ENCODE results near the gene NPHP4.

The NPHP4 gene

GRCh38 chr1:5892329-5892728 is 99.9 kb downstream of the NPHP4 start:
- DNase-seq (ENCODE audit: low read depth in 2 of 2), result no peak

DNA sequence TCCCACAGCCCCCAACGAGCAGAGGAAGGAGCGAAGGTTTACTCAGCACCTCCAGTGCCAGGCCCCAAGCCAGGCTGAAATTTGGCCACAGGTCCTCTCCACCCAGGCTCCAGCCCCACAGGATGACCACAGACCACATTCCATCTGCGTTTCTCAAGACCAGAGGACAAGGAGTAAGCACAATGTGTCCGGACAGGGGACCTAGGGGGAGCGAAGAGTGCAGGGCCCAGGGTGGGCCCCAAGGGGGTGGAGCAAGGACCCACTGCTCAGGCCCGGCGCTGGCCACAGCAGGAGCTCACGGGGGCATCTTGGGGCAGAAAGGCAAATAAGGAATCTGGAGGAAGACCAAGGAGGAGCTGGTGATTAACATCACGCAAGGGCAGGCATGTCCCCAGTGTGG is 100.5 kb downstream of the NPHP4 start:
- DNase-seq (ENCODE audit: low read depth in 2 of 2), result no peak

DNA sequence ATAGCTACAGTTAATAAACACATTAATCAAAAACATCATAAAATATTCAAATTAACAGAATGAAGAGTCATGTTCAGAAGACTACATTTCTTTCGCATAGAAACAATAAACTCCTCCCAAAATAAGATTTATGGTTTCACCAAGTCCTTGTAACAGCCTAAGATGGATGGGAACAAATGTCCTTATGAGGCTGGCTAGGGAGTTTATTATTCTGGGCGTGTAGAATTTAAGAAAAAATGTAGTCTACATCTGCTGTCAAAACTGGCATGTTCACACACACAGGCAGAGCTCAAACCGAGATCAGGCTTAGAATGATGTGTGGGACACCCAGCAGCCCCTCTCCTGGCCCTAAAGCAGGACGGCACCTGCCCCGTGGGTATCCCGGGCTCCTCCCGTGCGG is 101.1 kb downstream of the NPHP4 start:
- DNase-seq (ENCODE audit: low read depth in 2 of 2), result no peak

DNA sequence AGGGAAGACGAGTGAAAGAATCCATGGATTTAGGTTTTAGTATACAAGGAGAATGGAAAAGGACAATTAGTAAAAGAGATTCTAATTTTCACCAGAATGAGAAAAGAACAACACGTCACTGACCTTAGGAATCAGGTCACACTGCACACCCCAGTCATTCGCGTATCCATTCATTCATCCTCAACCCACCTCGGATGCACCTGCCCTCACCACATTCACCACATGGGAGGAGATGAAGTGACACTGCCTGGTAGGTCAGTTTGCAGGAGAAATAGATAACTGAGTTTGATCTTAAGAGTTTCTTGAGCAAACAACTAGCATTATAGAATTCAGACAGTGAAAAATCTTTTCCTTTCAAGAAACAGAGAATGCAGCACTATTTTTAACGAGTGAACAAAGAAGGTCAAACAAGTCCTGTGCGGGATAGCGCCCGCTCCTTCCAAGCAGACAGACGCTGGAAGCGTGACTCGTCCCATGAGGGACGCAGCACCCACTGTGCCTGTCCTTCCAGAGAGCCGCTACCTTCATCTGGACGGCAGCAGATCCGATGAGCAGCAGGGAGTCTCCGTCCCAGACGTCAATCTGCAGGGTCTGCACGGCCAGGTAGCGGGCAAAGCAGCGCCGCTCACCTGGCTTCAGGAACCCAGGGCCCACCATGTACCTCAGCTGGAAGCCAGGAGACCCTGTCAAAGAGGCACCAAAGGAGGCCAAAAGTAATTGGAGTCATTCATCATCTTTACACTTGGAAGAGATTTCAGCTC is 101.7 kb downstream of the NPHP4 start:
- no peak for DNase-seq (ENCODE audit: low read depth in 2 of 2)

GRCh38 chr1:5889901-5890300 is 102.3 kb downstream of the NPHP4 start:
- no peak for DNase-seq (ENCODE audit: low read depth in 2 of 2)

DNA sequence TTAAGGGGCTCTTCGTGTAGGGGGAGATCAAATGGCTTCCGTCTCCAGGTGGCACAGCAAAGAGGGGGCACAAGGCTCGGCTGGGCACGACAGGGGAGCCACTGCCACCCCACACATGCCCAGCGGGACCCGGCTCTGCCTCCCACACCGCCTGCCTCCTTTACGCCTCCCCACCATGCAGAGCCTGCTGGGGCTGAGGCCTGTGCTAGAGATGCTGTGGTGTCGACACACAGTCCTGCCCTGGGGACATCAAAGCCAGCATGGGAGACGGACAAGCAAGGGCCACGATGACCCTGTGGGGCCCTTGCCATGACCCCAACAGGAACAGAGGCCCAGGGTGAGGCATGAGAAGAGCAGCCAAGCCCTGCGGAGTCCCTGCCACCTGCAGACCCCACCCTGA is 102.8 kb downstream of the NPHP4 start:
- DNase-seq (ENCODE audit: low read depth in 2 of 2), result no peak

GRCh38 chr1:5888606-5889211 is 103.5 kb downstream of the NPHP4 start:
- no peak for DNase-seq (ENCODE audit: low read depth in 2 of 2)

DNA sequence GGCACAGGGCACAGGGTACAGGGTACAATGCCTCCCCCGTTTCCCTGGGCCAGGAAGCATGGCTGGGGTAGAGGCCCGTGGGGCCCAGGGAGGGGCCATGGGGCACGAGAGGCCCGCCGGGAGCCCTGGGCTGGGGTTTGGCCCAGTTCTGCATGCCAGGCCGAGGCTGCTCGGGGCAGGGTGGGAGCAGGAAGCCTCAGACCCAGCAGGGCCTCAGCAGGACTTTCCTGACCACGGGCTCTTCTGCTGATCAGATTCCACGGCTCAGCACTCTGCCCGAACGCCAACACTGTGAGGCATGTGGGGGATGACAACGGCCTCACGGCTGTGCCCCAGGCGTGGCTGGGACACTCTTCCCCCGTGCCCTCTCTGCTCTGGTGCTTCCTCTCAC is 104.3 kb downstream of the NPHP4 start:
- no peak for DNase-seq (ENCODE audit: low read depth in 2 of 2)

DNA sequence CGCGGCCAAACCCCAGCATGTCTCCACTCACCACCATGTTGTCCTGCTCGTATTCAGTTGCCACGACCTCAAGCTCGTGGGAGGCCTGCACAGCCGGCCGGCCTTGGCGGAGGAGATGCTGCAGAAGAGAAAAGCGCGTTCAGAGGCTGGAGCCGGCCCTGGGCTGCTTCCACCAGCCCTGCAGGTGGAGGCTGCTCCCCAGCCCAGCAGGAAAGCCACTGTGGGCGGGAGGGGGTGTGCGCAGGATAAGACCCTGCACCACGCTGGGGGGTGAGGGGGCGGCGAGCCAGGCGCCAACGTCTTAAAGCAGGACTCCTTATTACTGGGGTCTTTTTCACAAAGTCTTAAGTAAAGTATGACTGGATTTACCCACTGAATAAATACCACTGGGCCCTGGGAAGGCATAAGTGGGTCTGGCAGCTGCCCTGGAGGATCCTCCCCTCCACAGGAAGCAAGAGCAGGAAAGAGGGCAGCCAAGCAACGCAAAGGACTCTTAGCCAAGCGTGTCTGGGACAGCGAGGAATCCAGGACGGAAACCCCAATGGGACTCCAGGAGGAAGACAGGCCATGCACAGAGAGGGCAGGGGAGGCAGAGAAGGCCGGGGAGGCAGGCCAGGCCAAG is 104.8 kb downstream of the NPHP4 start:
- DNase-seq (ENCODE audit: low read depth in 2 of 2), result no peak

- no peak for DNase-seq (ENCODE audit: low read depth in 2 of 2)
Measured at GRCh38 chr1:5886541-5887348, 105.5 kb downstream of the NPHP4 start.

DNA sequence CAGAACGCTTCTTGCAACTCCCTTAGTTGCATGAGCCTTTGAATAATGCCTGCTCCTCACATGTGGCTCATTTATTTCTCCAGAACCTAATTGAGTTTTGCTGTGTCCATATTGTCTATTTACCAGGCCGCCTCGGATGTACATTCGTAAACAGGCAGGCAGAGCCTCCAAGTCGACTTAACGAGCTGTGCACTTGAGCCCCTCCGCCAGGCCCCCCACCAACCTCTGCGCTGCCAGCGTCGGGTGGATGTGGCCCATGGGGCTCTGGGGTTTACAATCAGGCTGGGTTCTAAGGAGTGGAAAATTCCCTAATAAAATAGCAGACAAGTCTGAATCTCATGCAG is 106.1 kb downstream of the NPHP4 start:
- DNase-seq (ENCODE audit: low read depth in 2 of 2), result no peak

DNA sequence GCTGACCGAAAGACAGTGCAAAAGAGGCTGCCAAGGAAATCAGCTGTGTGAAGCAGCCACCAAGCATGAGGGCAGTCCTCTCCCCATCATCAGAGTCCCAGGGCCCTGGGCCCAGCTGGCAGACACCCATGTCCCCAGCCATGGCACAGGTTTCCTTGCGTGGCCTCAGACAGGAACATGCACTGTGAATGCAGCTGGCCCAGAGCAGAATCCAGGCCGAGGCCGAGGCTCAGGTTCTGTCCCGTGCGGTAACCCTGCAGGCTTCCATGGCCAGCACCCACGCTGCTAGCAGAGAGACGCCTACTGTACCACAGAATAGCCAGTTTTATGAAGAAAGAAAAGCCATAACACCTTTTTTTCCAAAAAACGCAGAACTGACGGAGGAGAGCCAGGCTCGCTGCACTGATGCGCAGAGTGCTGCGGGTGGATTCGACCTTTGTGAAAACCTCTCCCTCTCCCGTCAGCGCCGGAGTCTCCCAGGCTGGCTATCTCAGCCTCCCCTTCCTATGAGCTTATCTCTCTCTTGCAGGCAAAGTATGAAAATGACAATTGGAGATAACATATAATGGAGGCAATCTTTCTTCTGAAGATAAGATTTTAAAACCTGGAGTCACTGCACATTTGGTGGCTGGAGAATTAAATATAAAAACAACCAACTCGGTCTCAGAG is 106.6 kb downstream of the NPHP4 start:
- DNase-seq (ENCODE audit: low read depth in 2 of 2), result no peak

DNA sequence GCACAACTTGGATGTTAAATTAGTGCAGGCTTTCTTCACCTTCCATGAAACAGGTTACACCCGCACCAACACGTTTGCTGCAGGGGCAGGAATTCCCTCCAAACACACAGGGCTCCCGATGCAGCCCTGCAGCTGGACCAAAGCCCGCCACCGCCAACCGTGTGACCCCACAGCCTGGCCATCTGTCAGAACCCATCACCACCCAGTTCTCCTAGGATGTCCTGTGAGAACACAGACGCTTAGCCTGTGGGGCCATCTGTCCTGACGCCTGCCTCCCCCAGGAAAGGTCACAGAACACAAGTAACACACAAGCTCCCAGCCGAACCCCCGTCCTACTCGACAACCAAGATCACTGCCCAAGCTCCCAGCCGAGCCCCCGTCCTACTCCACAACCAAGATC is 108.1 kb downstream of the NPHP4 start:
- DNase-seq (ENCODE audit: low read depth in 2 of 2), result no peak

GRCh38 chr1:5883129-5884048 is 108.8 kb downstream of the NPHP4 start:
- DNase-seq (ENCODE audit: low read depth in 2 of 2), result no peak

GRCh38 chr1:5882367-5883128 is 109.7 kb downstream of the NPHP4 start:
- no peak for DNase-seq (ENCODE audit: low read depth in 2 of 2)

- DNase-seq (ENCODE audit: low read depth in 2 of 2), result no peak
Measured at GRCh38 chr1:5881526-5882222, 110.6 kb downstream of the NPHP4 start.

- DNase-seq (ENCODE audit: low read depth in 2 of 2), result no peak
Measured at GRCh38 chr1:5880630-5881405, 111.4 kb downstream of the NPHP4 start.

- DNase-seq (ENCODE audit: low read depth in 2 of 2), result no peak
Measured at GRCh38 chr1:5879421-5879820, 112.8 kb downstream of the NPHP4 start.

DNA sequence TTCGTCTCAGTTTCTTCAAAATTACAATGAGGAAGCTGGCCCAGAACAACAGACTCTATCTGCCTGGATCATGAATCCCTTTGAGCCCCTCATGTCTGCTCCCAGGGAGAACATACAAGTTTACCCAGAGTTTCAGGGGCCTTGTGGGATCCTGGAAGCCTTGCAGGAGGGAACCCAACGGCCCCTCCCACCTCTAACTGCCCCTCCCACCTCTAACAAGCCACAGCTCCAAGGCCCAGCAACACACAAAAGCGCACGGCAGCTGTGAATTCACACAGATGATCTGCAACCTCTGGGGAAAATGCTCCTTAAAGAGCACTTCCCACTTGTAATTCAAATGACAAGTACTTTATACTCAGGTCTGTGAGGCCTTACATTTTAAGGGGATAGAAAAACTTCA is 113.3 kb downstream of the NPHP4 start:
- DNase-seq (ENCODE audit: low read depth in 2 of 2), result no peak

Measured in activated CD4-positive, alpha-beta T cell treated with anti-CD3 and anti-CD28 coated beads for 24 hours (primary cell).